Measurements from ENCODE around the gene GRIK5.

GRCh38 chr19:41999878-42000208 lies 70.2 kb downstream of the GRIK5 start:
- TF ChIP-seq, protein P1, sequence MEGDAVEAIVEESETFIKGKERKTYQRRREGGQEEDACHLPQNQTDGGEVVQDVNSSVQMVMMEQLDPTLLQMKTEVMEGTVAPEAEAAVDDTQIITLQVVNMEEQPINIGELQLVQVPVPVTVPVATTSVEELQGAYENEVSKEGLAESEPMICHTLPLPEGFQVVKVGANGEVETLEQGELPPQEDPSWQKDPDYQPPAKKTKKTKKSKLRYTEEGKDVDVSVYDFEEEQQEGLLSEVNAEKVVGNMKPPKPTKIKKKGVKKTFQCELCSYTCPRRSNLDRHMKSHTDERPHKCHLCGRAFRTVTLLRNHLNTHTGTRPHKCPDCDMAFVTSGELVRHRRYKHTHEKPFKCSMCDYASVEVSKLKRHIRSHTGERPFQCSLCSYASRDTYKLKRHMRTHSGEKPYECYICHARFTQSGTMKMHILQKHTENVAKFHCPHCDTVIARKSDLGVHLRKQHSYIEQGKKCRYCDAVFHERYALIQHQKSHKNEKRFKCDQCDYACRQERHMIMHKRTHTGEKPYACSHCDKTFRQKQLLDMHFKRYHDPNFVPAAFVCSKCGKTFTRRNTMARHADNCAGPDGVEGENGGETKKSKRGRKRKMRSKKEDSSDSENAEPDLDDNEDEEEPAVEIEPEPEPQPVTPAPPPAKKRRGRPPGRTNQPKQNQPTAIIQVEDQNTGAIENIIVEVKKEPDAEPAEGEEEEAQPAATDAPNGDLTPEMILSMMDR (optimal IDR thresholded peaks at IDR 0.05 in 1 of 3, IDR thresholded peaks at IDR 0.05 in 1 of 3, conservative IDR thresholded peaks at IDR 0.05 in 1 of 3; ENCODE audit: extremely low read depth in 1 of 3, insufficient read depth in 2 of 3, low read length in 3 of 3): no peak
- TF ChIP-seq EZH2 (IDR thresholded peaks at IDR 0.05; ENCODE audit: low read length): no peak
